HL-60 (cell line): ENCODE results near the gene PLPP7.

Source experiments
- DNase-seq, 2 experiments: peaks; one replicate each; pipeline ENCODE4 v3.0.0-alpha.2; 2010 to 2020; ENCODE audit warnings: low read depth in 1 of 2, low spot score in 1 of 2
- H3K27ac ChIP-seq: fragments of 250-450 bp; sonication (Bioruptor Pico); replicated peaks from 2 replicates; pipeline ENCODE4 v1.5.1; 2020; ENCODE audit warnings: mild to moderate bottlenecking, moderate library complexity
- H3K27me3 ChIP-seq: fragments of 250-450 bp; sonication (Bioruptor Pico); 2 replicates; pipeline ENCODE4 v1.5.1; 2021; ENCODE audit warnings: mild to moderate bottlenecking, moderate library complexity; ENCODE audit not compliant: insufficient read depth, poor library complexity, severe bottlenecking
- H3K4me3 ChIP-seq: replicated peaks from 2 replicates; pipeline ENCODE4 v1.5.1; 2011; ENCODE audit warnings: mild to moderate bottlenecking, control low read depth, low read length; ENCODE audit not compliant: insufficient read depth
- CTCF ChIP-seq: IDR thresholded peaks from one replicate; pipeline ENCODE4 v1.5.1; 2011; ENCODE audit warnings: low read length, control low read depth, inconsistent platforms; ENCODE audit not compliant: insufficient read depth
- GABPA ChIP-seq: IDR thresholded peaks from 2 replicates; pipeline ENCODE4 v1.6.1; 2012; ENCODE audit warnings: low read depth
- POLR2AphosphoS5 ChIP-seq: IDR thresholded peaks from 2 replicates; pipeline ENCODE4 v1.6.1; 2012; ENCODE audit warnings: low read depth
- REST ChIP-seq: IDR thresholded peaks from 2 replicates; pipeline ENCODE4 v1.6.1; 2012; ENCODE audit warnings: low read depth; ENCODE audit not compliant: insufficient replicate concordance
- SPI1 ChIP-seq: IDR thresholded peaks from 2 replicates; pipeline ENCODE4 v1.6.1; 2012; ENCODE audit warnings: low read depth, mild to moderate bottlenecking, borderline replicate concordance

PLPP7 gene

GRCh38 chr9:131306397-131307004 lies 17.0 kb downstream of the PLPP7 start:
- Histone ChIP-seq H3K4me3 (no peak overlapping the region), H3K27ac (no peak overlapping the region), H3K27me3 (no peaks in the 10 kb centered on the region)
- TF ChIP-seq REST: no peak
- TF ChIP-seq POLR2AphosphoS5: no peak
- TF ChIP-seq SPI1: no peak
- TF ChIP-seq GABPA: no peak
- no peak for TF ChIP-seq CTCF
- no peak for DNase-seq

- DNase-seq: no peak
- TF ChIP-seq REST: no peak
- no peak for TF ChIP-seq SPI1
- TF ChIP-seq POLR2AphosphoS5: no peak
- TF ChIP-seq GABPA: no peak
- Histone ChIP-seq H3K27me3 (no peaks in the 10 kb centered on the region), H3K27ac (no peak overlapping the region), H3K4me3 (no peak overlapping the region)
Measured at GRCh38 chr9:131307974-131308373, 18.5 kb downstream of the PLPP7 start.

- no peak for DNase-seq
- TF ChIP-seq POLR2AphosphoS5 (no peak), SPI1 (no peak), CTCF (no peak), GABPA (no peak), REST (no peak)
- H3K4me3 ChIP-seq: no peak overlapping the region
- H3K27me3 ChIP-seq: no peaks in the 10 kb centered on the region
- no peak overlapping the region for H3K27ac ChIP-seq
Measured at GRCh38 chr9:131308452-131308851, 18.9 kb downstream of the PLPP7 start.
